HepG2 (cell line): Measurements from ENCODE around the gene DLG1. TPM values are rescaled to one million over a fixed set of nuclear protein-coding genes. Genes with fewer than 3 reads are reported as not detected.

ENCODE experiments used
- BCL6 ChIP-seq: IDR thresholded peaks from 2 replicates; pipeline ENCODE4 v1.6.1; 2016; ENCODE audit warnings: missing genetic modification reagents, missing compliant biosample characterization
- DR1 ChIP-seq: sonication (generic); formaldehyde crosslinking; IDR thresholded peaks from 2 replicates; pipeline ENCODE4 v1.8.0; 2021; ENCODE audit warnings: mild to moderate bottlenecking, missing genetic modification reagents, inconsistent platforms
- E2F2 ChIP-seq: sonication (generic); formaldehyde crosslinking; IDR thresholded peaks from 2 replicates; pipeline ENCODE4 v1.4.0; 2020; ENCODE audit warnings: missing genetic modification reagents, borderline replicate concordance
- EZH2 ChIP-seq: conservative IDR thresholded peaks from 2 replicates; pipeline ENCODE4 v1.6.1; 2012; ENCODE audit warnings: mild to moderate bottlenecking, low read depth, low read length, moderate library complexity
- HNRNPK ChIP-seq: fragments of 200-400 bp; formaldehyde crosslinking; IDR thresholded peaks from 2 replicates; pipeline ENCODE4 v1.6.1; 2018; ENCODE audit warnings: low read length, low read depth, moderate library complexity, mild to moderate bottlenecking; ENCODE audit not compliant: poor library complexity, severe bottlenecking
- KDM2A ChIP-seq: sonication (generic); formaldehyde crosslinking; IDR thresholded peaks from 2 replicates; pipeline ENCODE4 v1.4.0; 2020; ENCODE audit warnings: low read depth, missing genetic modification reagents, borderline replicate concordance
- KLF15 ChIP-seq: sonication (generic); formaldehyde crosslinking; IDR thresholded peaks from 2 replicates; pipeline ENCODE4 v1.8.1; 2023; ENCODE audit warnings: borderline replicate concordance, mild to moderate bottlenecking, inconsistent platforms, missing genetic modification reagents, mixed read lengths
- MLLT10 ChIP-seq: sonication (generic); formaldehyde crosslinking; IDR thresholded peaks from 2 replicates; pipeline ENCODE4 v1.4.0; 2020; ENCODE audit warnings: missing genetic modification reagents
- NFAT5 ChIP-seq: sonication (generic); formaldehyde crosslinking; IDR thresholded peaks from 2 replicates; pipeline ENCODE4 v1.4.0; 2020; ENCODE audit warnings: missing genetic modification reagents
- NKX3-1 ChIP-seq: sonication (generic); formaldehyde crosslinking; IDR thresholded peaks from 2 replicates; pipeline ENCODE4 v1.5.0; 2020; ENCODE audit warnings: missing genetic modification reagents
- PCBP1 ChIP-seq: fragments of 200-400 bp; formaldehyde crosslinking; IDR thresholded peaks from 2 replicates; pipeline ENCODE4 v1.6.1; 2017; ENCODE audit warnings: mild to moderate bottlenecking, low read depth, low read length, borderline replicate concordance
- SALL1 ChIP-seq: sonication (generic); formaldehyde crosslinking; IDR thresholded peaks from 2 replicates; pipeline ENCODE4 v1.8.0; 2022; ENCODE audit warnings: mild to moderate bottlenecking, missing genetic modification reagents
- SOX5 ChIP-seq: IDR thresholded peaks from 2 replicates; pipeline ENCODE4 v1.6.1; 2016; ENCODE audit warnings: borderline replicate concordance
- SRY ChIP-seq: sonication (generic); formaldehyde crosslinking; IDR thresholded peaks from 2 replicates; pipeline ENCODE4 v1.8.0; 2022; ENCODE audit warnings: mild to moderate bottlenecking, missing genetic modification reagents
- U2AF1 ChIP-seq: fragments of 200-400 bp; formaldehyde crosslinking; optimal IDR thresholded peaks from 2 replicates; pipeline ENCODE3; 2017; ENCODE audit warnings: mild to moderate bottlenecking, low read depth, low read length
- ZBTB46 ChIP-seq: sonication (generic); formaldehyde crosslinking; IDR thresholded peaks from 2 replicates; pipeline ENCODE4 v1.4.0; 2020; ENCODE audit warnings: mild to moderate bottlenecking, missing genetic modification reagents, borderline replicate concordance
- ZNF547 ChIP-seq: sonication (generic); formaldehyde crosslinking; IDR thresholded peaks from 2 replicates; pipeline ENCODE4 v1.5.1; 2020; ENCODE audit warnings: mild to moderate bottlenecking, missing genetic modification reagents
- ZNF574 ChIP-seq: sonication (generic); formaldehyde crosslinking; IDR thresholded peaks from 2 replicates; pipeline ENCODE4 v1.4.0; 2020; ENCODE audit warnings: missing genetic modification reagents
- polyA plus RNA-seq, 8 experiments: library from polyadenylated mRNA; depleted of rRNA in 3 of 8; stranded (reverse) in 7 of 8; unstranded in 1 of 8; fragments of >200 nt; fragmentation: Illumina TruSeq in 4 of 8; extraction: Trizol in 4 of 8; gene quantifications; 2 replicates each; pipeline versions ENCODE4 v1.2.1 to v1.2.3, GENCODE V29; 2011 to 2016; ENCODE audit warnings: low read depth in 4 of 8, missing spikeins in 1 of 8, mixed read lengths in 1 of 8; ENCODE audit not compliant: insufficient read depth in 1 of 8
- total RNA-seq, 5 experiments: library from RNA; depleted of rRNA; stranded (reverse); fragments of >200 nt; fragmentation: Illumina TruSeq; extraction: Trizol; gene quantifications; 2 replicates each; pipeline ENCODE4 v1.2.3, GENCODE V29; 2016; ENCODE audit warnings: low read depth in 1 of 5

DLG1 gene
- total and polyA plus RNA-seq, 2 of the 13 experiments (the other 11 are each of a cell fraction or from before 2014, with no cell fraction given) = 30.5 to 104 TPM

GRCh38 chr3:197003461-197004385, 294.7 kb downstream of the DLG1 start (continued):
- TF ChIP-seq NFAT5 (CRISPR knock-in tag) = no peak
- 0 out of 2 replicates have a peak, but pooled peaks have one; percentile 23 for TF ChIP-seq DR1
- no peak for TF ChIP-seq E2F2 (CRISPR knock-in tag)
- TF ChIP-seq SRY (CRISPR knock-in tag) = no peak
- TF ChIP-seq EZH2 = no peak
- no peak for TF ChIP-seq ZBTB46
- 0 out of 2 replicates have a peak, but pooled peaks have one; percentile 16 for TF ChIP-seq ZNF574
- peak; percentile 22; the same call in 1 of the 2 replicates for TF ChIP-seq SALL1 (CRISPR knock-in tag)
- no peak for TF ChIP-seq HNRNPK
- no peak for TF ChIP-seq SOX5 (CRISPR knock-in tag)
- no peak for TF ChIP-seq BCL6 (CRISPR knock-in tag)
- TF ChIP-seq U2AF1 = no peak
- TF ChIP-seq PCBP1 = no peak
- no peak for TF ChIP-seq ZNF547 (CRISPR knock-in tag)
- no peak for TF ChIP-seq KLF15 (CRISPR knock-in tag)
- no peak for TF ChIP-seq MLLT10
- TF ChIP-seq NKX3-1 (CRISPR knock-in tag) = no peak
- peak; percentile 56 for TF ChIP-seq KDM2A (CRISPR knock-in tag)
